Middle frontal gyrus (tissue), 1 donor: Measurements from ENCODE around the gene NUCB1.
A peak's percentile ranks its signal among the peaks of the same experiment; 100 is the strongest.

ENCODE experiments used
- DNase-seq: peaks from one replicate; pipeline ENCODE4 v3.0.0-alpha.2; 2015; ENCODE audit warnings: low spot score; ENCODE audit errors: extremely low spot score

The NUCB1 gene

GRCh38 chr19:48933382-48933932 is 33.3 kb downstream of the NUCB1 start, which contains the start of gene DHDH:
Gene DHDH, plus strand, starts transcription at chr19:48933699. Its CDS starts 23 bp downstream, at chr19:48933722.
- peak; percentile 50 for DNase-seq

DNA sequence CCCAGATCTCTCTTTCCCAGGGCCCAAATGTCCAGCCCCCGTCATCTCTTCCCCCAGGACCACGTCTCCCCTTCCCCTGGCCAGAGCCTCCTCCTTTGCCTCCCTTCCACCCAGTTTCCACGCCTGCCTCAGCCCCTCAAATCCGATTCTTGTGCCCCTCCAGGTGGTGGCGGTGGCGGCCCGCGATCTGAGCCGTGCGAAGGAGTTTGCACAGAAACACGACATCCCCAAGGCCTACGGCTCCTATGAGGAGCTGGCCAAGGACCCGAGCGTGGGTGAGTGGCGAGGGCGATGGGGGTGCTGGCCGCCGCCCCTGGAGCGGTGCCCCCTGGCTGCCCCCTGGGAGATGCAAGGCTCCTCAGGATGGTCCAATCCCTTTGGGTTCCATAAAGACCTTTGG is 34.7 kb downstream of the NUCB1 start:
- DNase-seq = no peak

DNA sequence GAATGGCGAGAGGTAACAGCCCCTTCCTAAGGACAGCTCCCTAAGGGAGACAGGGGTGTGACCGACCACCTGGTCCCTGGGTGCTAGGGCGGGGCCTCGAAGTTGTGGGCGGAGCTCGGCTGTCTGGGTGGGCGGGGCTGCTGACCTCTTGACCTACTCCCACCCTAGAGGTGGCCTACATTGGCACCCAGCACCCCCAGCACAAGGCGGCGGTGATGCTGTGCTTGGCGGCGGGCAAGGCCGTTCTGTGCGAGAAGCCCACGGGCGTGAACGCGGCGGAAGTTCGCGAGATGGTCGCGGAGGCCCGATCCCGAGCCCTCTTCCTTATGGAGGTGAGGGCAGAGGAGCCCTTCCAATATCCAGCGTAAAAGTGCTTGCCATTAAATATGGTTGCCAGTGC is 35.8 kb downstream of the NUCB1 start:
- no peak for DNase-seq

- no peak for DNase-seq
Observed at GRCh38 chr19:48938256-48938655, 38.1 kb downstream of the NUCB1 start.

- DNase-seq = no peak
Observed at GRCh38 chr19:48940902-48941301, 40.8 kb downstream of the NUCB1 start.

DNA sequence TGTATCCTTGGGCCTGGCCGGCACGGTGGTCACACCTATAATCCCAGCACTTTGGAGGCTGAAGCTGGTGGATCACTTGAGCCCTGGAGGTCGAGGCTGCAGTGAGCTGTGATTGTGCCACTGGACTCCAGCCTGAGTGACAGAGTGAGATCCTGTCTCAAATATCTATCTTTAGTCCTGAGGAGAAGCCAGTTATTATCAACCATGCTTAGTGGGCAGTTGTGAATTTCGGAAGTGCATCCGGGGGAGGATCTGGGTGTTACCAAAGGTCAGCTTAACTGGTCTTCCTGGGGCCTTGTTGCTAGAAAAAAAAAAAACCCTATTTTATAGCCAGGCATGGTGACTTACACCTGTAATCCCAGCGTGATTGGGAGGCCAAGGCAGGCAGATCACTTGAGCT is 43.0 kb downstream of the NUCB1 start:
- no peak for DNase-seq

DNA sequence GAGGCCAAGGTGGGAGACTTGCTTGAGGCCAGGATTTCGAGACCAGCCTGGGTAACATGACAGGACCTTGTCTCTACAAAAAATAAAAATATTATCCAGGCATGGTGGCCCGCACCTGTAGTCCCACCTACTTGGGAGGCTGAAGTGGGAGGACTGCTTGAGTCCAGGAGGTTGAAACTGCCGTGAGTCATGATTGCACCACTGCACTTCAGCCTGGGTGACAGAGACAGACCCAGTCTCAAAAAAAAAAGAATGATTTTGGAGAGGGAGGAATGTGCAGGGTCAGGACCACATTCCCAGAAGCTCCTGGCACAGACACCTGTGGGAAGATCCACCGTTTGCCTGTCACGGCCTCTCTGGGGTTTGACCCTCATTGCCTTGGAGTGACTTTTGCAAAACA is 45.3 kb downstream of the NUCB1 start:
- no peak for DNase-seq

DNA sequence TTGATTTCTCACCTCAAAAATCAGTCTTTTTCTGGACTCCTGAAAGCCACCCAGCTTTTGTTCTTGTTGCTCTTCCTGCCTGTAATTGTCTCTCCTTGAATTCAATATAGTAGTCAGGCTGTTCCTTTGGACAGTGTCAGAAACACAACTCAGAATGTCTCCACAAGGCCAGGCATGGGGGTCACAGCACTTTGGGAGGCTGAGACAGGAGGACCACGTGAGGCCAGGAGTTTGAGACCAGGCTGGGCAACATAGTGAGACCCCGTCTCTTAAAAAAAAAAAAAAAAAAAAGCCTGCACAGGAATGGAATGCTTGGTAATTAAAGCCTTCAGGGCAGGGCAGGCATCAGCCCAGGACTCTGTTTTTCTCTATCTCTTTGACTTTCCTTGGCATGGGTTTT is 45.7 kb downstream of the NUCB1 start:
- no peak for DNase-seq

- no peak for DNase-seq
Observed at GRCh38 chr19:48946463-48947257, 46.5 kb downstream of the NUCB1 start.

DNA sequence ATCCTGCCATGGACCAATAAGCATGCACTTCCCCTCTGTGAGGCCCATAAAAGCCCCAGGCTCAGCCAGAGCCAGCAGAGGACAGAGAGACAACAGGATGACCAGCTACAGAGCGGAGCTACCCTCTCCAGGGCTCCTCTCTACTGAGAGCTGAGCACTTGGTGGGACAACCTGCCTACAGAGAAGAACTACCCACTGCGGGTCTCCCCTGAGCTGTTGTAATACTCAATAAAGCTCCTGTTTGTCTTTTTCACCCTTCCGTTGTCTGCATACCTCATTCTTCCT is 47.1 kb downstream of the NUCB1 start:
- DNase-seq = no peak

DNA sequence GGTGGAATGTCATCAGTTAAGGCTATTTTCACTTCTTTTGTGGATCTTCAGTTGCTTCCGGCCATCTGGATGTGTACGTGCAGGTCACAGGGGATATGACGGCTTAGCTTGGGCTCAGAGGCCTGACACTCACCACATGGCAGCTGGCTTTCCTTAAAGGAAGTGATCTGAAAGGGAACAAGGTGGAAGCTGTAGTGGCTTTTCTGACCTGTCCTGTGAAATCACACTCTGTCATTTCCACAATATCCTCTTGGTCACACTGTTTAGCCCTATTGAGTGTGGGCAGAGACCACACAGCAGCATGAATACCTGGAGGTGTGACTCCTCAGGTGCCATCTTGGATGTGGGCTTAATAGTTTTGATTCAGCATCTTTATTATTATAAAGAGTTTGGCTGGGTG is 50.0 kb downstream of the NUCB1 start:
- DNase-seq = no peak

GRCh38 chr19:48950830-48951519 is 50.9 kb downstream of the NUCB1 start:
- DNase-seq = no peak

DNA sequence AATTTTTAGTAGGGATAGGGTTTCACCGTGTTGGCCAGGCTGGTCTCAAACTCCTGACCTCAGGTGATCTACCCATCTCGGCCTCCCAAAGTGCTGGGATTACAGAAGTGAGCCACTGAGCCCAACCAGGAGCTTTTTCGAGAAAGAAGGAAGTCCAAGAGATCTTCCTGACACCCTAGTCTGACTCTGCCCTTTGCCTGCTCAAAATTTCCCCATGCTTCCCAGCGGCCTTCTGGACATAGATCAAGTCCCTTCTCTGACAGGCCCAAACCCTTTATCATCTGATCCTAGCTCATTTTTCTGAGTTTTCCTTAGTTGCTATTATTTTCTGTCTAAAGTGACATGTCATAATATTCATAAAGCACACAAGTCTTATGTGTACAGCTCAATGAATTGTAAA is 53.0 kb downstream of the NUCB1 start:
- DNase-seq = no peak

DNA sequence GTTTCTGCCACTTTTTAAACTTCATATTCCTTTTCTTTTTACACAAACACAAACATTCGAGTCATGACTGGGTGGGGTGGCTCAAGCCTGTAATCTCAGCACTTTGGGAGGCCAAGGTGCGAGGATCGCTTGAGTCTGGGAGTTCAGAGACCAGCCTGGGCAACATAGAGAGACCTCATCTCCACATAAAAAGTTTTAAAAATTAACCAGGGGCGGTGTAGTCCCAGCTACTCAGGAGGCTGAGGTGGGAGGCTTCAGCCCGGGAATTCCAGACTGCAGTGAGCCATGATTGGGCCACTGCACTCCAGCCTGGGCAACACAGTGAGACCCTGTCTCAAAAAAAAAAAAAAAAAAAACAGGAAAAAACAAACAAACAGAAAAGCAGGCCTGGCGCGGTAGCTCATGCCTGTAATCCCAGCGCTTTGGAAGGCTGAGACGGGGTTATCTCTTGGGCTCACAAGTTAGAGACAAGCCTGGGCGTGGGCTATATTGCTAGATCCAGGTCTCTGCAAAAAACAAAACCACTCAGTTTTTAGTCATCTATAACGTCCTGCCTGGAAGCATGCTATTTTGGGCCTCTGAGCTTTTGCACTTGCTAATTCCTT is 54.0 kb downstream of the NUCB1 start:
- DNase-seq = no peak

GRCh38 chr19:48954595-48955307 is 54.6 kb downstream of the NUCB1 start, which contains the start of gene BAX:
Gene BAX, plus strand, starts transcription at chr19:48954875. Its CDS starts 54 bp downstream, at chr19:48954929.
- DNase-seq = peak; percentile 92

GRCh38 chr19:48955308-48955958 is 55.3 kb downstream of the NUCB1 start:
- no peak for DNase-seq

GRCh38 chr19:48958006-48958405 is 57.9 kb downstream of the NUCB1 start:
- no peak for DNase-seq

DNA sequence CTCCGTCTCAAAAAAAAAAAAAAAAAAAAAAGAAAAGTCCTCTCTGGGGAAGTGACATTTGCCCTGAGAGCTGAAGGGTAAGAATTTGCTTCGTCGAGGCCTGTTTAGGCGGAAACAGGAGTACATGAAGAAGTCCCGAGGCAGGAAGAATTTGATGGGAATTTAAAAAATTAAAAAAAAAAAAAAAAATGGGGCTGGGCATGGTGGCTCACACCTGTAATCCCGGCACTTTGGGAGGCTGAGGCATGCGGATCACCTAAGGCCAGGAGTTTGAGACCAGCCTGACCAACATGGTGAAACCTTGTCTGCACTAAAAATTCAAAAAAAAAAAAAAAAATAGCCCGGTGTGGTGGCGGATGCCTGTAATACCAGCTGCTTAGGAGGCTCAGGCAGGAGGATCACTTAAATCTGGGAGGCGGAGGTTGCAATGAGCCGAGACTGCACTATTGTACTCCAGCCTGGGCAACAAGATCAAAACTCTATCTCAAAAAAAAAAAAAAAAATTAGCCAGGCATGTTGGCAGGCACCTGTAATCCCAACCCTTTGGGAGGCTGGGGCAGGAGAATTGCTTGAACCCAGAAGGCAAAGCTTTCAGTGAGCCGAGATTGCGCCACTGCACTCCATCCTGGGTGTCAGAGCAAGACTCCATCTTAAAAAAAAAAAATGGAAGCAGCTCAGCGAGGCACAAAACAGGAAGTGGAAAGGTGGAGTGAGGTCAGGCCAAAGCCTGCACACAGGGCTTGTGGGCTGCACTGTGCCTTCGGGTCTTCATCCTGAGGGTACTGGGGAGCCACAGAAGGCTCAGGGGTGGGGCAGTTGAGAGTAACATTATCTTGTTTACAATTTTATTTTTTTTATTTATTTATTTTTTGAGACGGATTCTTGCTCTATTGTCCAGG is 59.5 kb downstream of the NUCB1 start:
- DNase-seq = no peak

DNA sequence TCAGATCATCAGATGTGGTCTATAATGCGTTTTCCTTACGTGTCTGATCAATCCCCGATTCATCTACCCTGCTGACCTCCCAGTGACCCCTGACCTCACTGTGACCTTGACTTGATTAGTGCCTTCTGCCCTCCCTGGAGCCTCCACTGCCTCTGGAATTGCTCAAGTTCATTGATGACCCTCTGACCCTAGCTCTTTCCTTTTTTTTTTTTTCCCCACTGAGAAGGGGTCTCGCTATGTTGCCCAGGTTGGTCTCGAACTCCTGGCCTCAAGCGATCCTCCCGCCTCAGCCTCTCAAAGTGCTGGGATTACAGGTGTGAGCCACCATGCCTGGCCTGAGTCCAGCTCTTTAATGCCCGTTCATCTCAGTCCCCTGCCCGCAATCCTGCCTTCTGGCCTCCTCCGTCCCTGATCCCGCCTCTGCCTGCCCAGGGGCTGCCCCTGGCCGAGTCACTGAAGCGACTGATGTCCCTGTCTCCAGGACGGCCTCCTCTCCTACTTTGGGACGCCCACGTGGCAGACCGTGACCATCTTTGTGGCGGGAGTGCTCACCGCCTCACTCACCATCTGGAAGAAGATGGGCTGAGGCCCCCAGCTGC is 61.0 kb downstream of the NUCB1 start:
- no peak for DNase-seq

DNA sequence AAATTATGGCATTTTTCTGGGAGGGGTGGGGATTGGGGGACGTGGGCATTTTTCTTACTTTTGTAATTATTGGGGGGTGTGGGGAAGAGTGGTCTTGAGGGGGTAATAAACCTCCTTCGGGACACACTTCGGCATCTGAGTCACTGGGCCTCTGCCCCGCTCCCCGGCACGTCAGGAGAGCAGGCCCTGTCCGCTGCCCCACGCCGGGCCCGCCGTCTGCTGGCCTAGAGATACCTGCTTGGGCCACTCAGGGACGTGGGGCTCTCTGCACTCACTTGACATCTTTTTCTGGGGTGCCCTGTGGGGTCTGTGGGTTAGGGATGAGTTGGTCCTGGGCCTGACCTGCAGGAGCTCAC is 61.5 kb downstream of the NUCB1 start:
- DNase-seq = no peak
